Measurements from ENCODE around the gene QKI. TPM values are rescaled to one million over a fixed set of nuclear protein-coding genes. Genes with fewer than 3 reads are reported as not detected.

The QKI gene
- total RNA-seq, 1 experiment from 2014 or later = 176 TPM

- no peak overlapping the region for H3K18ac ChIP-seq (ENCODE audit: insufficient read length, low read depth, low read length)
- H2BK15ac ChIP-seq (ENCODE audit: low read depth, low read length) = no peak overlapping the region
- H3K23me2 ChIP-seq (ENCODE audit: insufficient read length, low read depth, low read length, poor library complexity, severe bottlenecking) = no peaks in the 10 kb centered on the region
- no peak overlapping the region for H2AK5ac ChIP-seq (ENCODE audit: insufficient read length, low read length)
- no CpG with 5 or more reads among the region's 7 CpGs for WGBS (ENCODE audit: extremely low coverage, insufficient read length, low lambda C conversion rate)
- H3K9me3 ChIP-seq (ENCODE audit: control insufficient read depth, low read depth, low read length) = no peaks in the 10 kb centered on the region
- H2BK20ac ChIP-seq (ENCODE audit: low read depth, low read length, poor library complexity, severe bottlenecking) = no peak overlapping the region
- no peak overlapping the region for H3K27ac ChIP-seq (ENCODE audit: insufficient read length, low read depth, low read length)
- no peaks in the 10 kb centered on the region; the same call in 1 of the 2 replicates for H3K4me1 ChIP-seq (ENCODE audit: insufficient read depth, low read length)
- no peak overlapping the region for H3K9ac ChIP-seq (ENCODE audit: extremely low read depth, insufficient read length, low read length)
- no peak overlapping the region for H4K8ac ChIP-seq (replicated peaks; ENCODE audit: insufficient read length, low read depth, low read length)
- H2BK120ac ChIP-seq (ENCODE audit: low read depth, low read length, poor library complexity, severe bottlenecking) = no peak overlapping the region
- H3K4me2 ChIP-seq (ENCODE audit: insufficient read depth, insufficient read length, low read length) = no peak overlapping the region
- H3K79me1 ChIP-seq (ENCODE audit: insufficient read depth, low read depth, low read length, poor library complexity, severe bottlenecking) = no peaks in the 10 kb centered on the region
- no peak for DNase-seq
- no peak overlapping the region for H3T11ph ChIP-seq (ENCODE audit: low read length)
- H2AFZ ChIP-seq (ENCODE audit: low read length) = no peak overlapping the region
- no peak overlapping the region for H3K56ac ChIP-seq (ENCODE audit: insufficient read length, low read depth, low read length)
- H4K91ac ChIP-seq (ENCODE audit: insufficient read length, low read depth, low read length) = no peak overlapping the region
- no peak for TF ChIP-seq CTCF (conservative IDR thresholded peaks at IDR 0.05)
- H4K20me1 ChIP-seq (ENCODE audit: control insufficient read depth, insufficient read depth, insufficient read length) = no peaks in the 10 kb centered on the region
- Mint-ChIP-seq H3K4me1 (peaks cover 18 to 23% of the 10 kb centered on the region in 2 experiments), H3K9me3 (no peaks in the 10 kb centered on the region), H3K4me3 (no peak overlapping the region), H3K27me3 (ENCODE audit: low read depth) (no peaks in the 10 kb centered on the region), H3K36me3 (ENCODE audit: insufficient read depth in 1 of 3, low read depth in 3 of 3) (no peaks in the 10 kb centered on the region), H3K27ac (no peak overlapping the region)
- H4K5ac ChIP-seq (ENCODE audit: insufficient read length, low read depth, low read length) = no peak overlapping the region
- H2BK12ac ChIP-seq (ENCODE audit: insufficient read length, low read depth, low read length) = no peak overlapping the region
- no peak overlapping the region for H3K4ac ChIP-seq (ENCODE audit: low read depth, low read length)
- no peak overlapping the region for H3K23ac ChIP-seq (ENCODE audit: insufficient read length, low read depth, low read length)
- H3K14ac ChIP-seq (ENCODE audit: insufficient read depth, low read length) = no peak overlapping the region
- no peak overlapping the region for H2BK5ac ChIP-seq (ENCODE audit: insufficient read length, low read length)
- no peaks in the 10 kb centered on the region for H3K27me3 ChIP-seq (ENCODE audit: insufficient read depth, low read length)
- no peaks in the 10 kb centered on the region for H3K79me2 ChIP-seq (ENCODE audit: insufficient read depth, low read length)
Observed at GRCh38 chr6:163583558-163583957, 169.0 kb downstream of the QKI start.
